IPS-20b (cell line): ENCODE measurements around the gene CCR9.

Experiments used
- H3K27ac ChIP-seq: one replicate; pipeline ENCODE4 v1.5.1; 2013; ENCODE audit warnings: low read length
- H3K27me3 ChIP-seq: 2 replicates; pipeline ENCODE4 v1.6.1; 2013; ENCODE audit warnings: mild to moderate bottlenecking, low read length, inconsistent platforms; ENCODE audit not compliant: insufficient read depth
- H3K36me3 ChIP-seq: 2 replicates; pipeline ENCODE4 v1.6.1; 2013; ENCODE audit warnings: low read depth, mild to moderate bottlenecking, inconsistent platforms, low read length, moderate library complexity; ENCODE audit not compliant: insufficient read depth
- H3K4me1 ChIP-seq: 2 replicates; pipeline ENCODE4 v1.6.1; 2013; ENCODE audit warnings: mild to moderate bottlenecking, control low read depth, inconsistent platforms, low read length, moderate library complexity; ENCODE audit not compliant: insufficient read depth
- H3K4me3 ChIP-seq: 2 replicates; pipeline ENCODE4 v1.5.1; 2013; ENCODE audit warnings: mild to moderate bottlenecking, low read length, inconsistent platforms
- H3K9ac ChIP-seq: 2 replicates; pipeline ENCODE4 v1.6.1; 2013; ENCODE audit warnings: low read depth, mild to moderate bottlenecking, inconsistent platforms, low read length, moderate library complexity
- H3K9me3 ChIP-seq: 2 replicates; pipeline ENCODE4 v1.6.1; 2013; ENCODE audit warnings: mild to moderate bottlenecking, low read depth, low read length, inconsistent platforms; ENCODE audit not compliant: insufficient read depth

Gene CCR9

GRCh38 chr3:45860481-45860880, 25.9 kb upstream of the CCR9 start:
- H3K4me3 ChIP-seq: no peak overlapping the region
- peaks cover 15% of the 10 kb centered on the region; the same call in 1 of the 2 replicates for H3K27me3 ChIP-seq
- H3K27ac ChIP-seq: no peak overlapping the region
- no peaks in the 10 kb centered on the region for H3K36me3 ChIP-seq
- H3K9me3 ChIP-seq: peaks cover 5% of the 10 kb centered on the region; the same call in 1 of the 2 replicates
- H3K4me1 ChIP-seq: no peaks in the 10 kb centered on the region
- H3K9ac ChIP-seq: no peak overlapping the region

GRCh38 chr3:45861043-45861719, 25.2 kb upstream of the CCR9 start:
- Histone ChIP-seq H3K9me3 (peaks cover 5% of the 10 kb centered on the region; the same call in 1 of the 2 replicates), H3K27ac (no peak overlapping the region), H3K4me1 (no peaks in the 10 kb centered on the region), H3K27me3 (peaks cover 15% of the 10 kb centered on the region; the same call in 1 of the 2 replicates), H3K4me3 (no peak overlapping the region), H3K9ac (no peak overlapping the region), H3K36me3 (no peaks in the 10 kb centered on the region)

- Histone ChIP-seq H3K27ac (no peak overlapping the region), H3K36me3 (no peaks in the 10 kb centered on the region), H3K9me3 (peaks cover 5% of the 10 kb centered on the region; the same call in 1 of the 2 replicates), H3K4me1 (no peaks in the 10 kb centered on the region), H3K4me3 (no peak overlapping the region), H3K27me3 (peaks cover 15% of the 10 kb centered on the region; the same call in 1 of the 2 replicates), H3K9ac (no peak overlapping the region)
Measured at GRCh38 chr3:45864760-45865519, 21.4 kb upstream of the CCR9 start.

- Histone ChIP-seq H3K9ac (no peak overlapping the region), H3K9me3 (peaks cover 5% of the 10 kb centered on the region; the same call in 1 of the 2 replicates), H3K27me3 (peaks cover 15% of the 10 kb centered on the region; the same call in 1 of the 2 replicates), H3K36me3 (no peaks in the 10 kb centered on the region), H3K4me3 (no peak overlapping the region), H3K27ac (no peak overlapping the region), H3K4me1 (no peaks in the 10 kb centered on the region)
Measured at GRCh38 chr3:45865563-45865962, 20.8 kb upstream of the CCR9 start.

GRCh38 chr3:45868213-45868612, 18.1 kb upstream of the CCR9 start:
- H3K4me1 ChIP-seq: peaks cover 6% of the 10 kb centered on the region; the same call in 1 of the 2 replicates
- H3K9ac ChIP-seq: no peak overlapping the region
- H3K4me3 ChIP-seq: no peak overlapping the region
- H3K27ac ChIP-seq: no peak overlapping the region
- no peaks in the 10 kb centered on the region for H3K36me3 ChIP-seq
- H3K27me3 ChIP-seq: peaks cover 2% of the 10 kb centered on the region; the same call in 1 of the 2 replicates
- H3K9me3 ChIP-seq: 0 out of 2 replicates have a peak, but pooled peaks cover 5% of the 10 kb centered on the region

- 0 out of 2 replicates have a peak, but pooled peaks cover under 1% of the 10 kb centered on the region for H3K9me3 ChIP-seq
- no peak overlapping the region for H3K4me3 ChIP-seq
- no peaks in the 10 kb centered on the region for H3K36me3 ChIP-seq
- no peak overlapping the region for H3K9ac ChIP-seq
- peaks cover 6% of the 10 kb centered on the region; the same call in 1 of the 2 replicates for H3K4me1 ChIP-seq
- H3K27me3 ChIP-seq: no peaks in the 10 kb centered on the region; the same call in 1 of the 2 replicates
- H3K27ac ChIP-seq: no peak overlapping the region
Measured at GRCh38 chr3:45868650-45869049, 17.7 kb upstream of the CCR9 start.

- no peaks in the 10 kb centered on the region for H3K9me3 ChIP-seq
- H3K36me3 ChIP-seq: no peaks in the 10 kb centered on the region
Measured at GRCh38 chr3:45869638-45870037, 16.7 kb upstream of the CCR9 start.

GRCh38 chr3:45870099-45870498, 16.2 kb upstream of the CCR9 start:
- no peaks in the 10 kb centered on the region; the same call in 1 of the 2 replicates for H3K27me3 ChIP-seq
- no peak overlapping the region for H3K4me3 ChIP-seq
- no peak overlapping the region for H3K27ac ChIP-seq
- H3K36me3 ChIP-seq: no peaks in the 10 kb centered on the region
- H3K9me3 ChIP-seq: no peaks in the 10 kb centered on the region
- peaks cover 6% of the 10 kb centered on the region; the same call in 1 of the 2 replicates for H3K4me1 ChIP-seq
- H3K9ac ChIP-seq: no peak overlapping the region

More at GRCh38 chr3:45869638-45870037, 16.7 kb upstream of the CCR9 start:
- H3K4me1 ChIP-seq: peaks cover 6% of the 10 kb centered on the region; the same call in 1 of the 2 replicates
- no peak overlapping the region for H3K27ac ChIP-seq
- no peaks in the 10 kb centered on the region; the same call in 1 of the 2 replicates for H3K27me3 ChIP-seq
- no peak overlapping the region for H3K9ac ChIP-seq
- H3K4me3 ChIP-seq: no peak overlapping the region

- H3K9ac ChIP-seq: 0 out of 2 replicates have a peak overlapping the region, but pooled peaks have one; percentile 12
- no peak overlapping the region for H3K4me3 ChIP-seq
- no peaks in the 10 kb centered on the region; the same call in 1 of the 2 replicates for H3K27me3 ChIP-seq
Measured at GRCh38 chr3:45871780-45872179, 14.6 kb upstream of the CCR9 start.

GRCh38 chr3:45872569-45872968, 13.8 kb upstream of the CCR9 start:
- no peaks in the 10 kb centered on the region; the same call in 1 of the 2 replicates for H3K27me3 ChIP-seq
- H3K4me3 ChIP-seq: no peak overlapping the region
- H3K36me3 ChIP-seq: no peaks in the 10 kb centered on the region
- no peak overlapping the region for H3K9ac ChIP-seq
- H3K4me1 ChIP-seq: peaks cover 6% of the 10 kb centered on the region; the same call in 1 of the 2 replicates
- no peak overlapping the region for H3K27ac ChIP-seq
- H3K9me3 ChIP-seq: no peaks in the 10 kb centered on the region

More at GRCh38 chr3:45871780-45872179, 14.6 kb upstream of the CCR9 start:
- peaks cover 6% of the 10 kb centered on the region; the same call in 1 of the 2 replicates for H3K4me1 ChIP-seq
- no peaks in the 10 kb centered on the region for H3K36me3 ChIP-seq
- H3K9me3 ChIP-seq: no peaks in the 10 kb centered on the region
- no peak overlapping the region for H3K27ac ChIP-seq

- Histone ChIP-seq H3K9me3 (no peaks in the 10 kb centered on the region), H3K27ac (no peak overlapping the region), H3K4me1 (peaks cover 6% of the 10 kb centered on the region; the same call in 1 of the 2 replicates), H3K27me3 (no peaks in the 10 kb centered on the region; the same call in 1 of the 2 replicates), H3K4me3 (no peak overlapping the region), H3K36me3 (no peaks in the 10 kb centered on the region), H3K9ac (no peak overlapping the region)
Measured at GRCh38 chr3:45873036-45873435, 13.3 kb upstream of the CCR9 start.
